Endothelial cell of hepatic sinusoid (primary cell): Measurements from ENCODE around the gene OGT.
"Not testable (repeated sequence)": the region's sequence is repeated elsewhere in the genome, so short reads cannot be mapped to it uniquely, and the experiment has no call there.

Experiments used
- in situ Hi-C: cut with HindIII; loops from 2 replicates; pipeline ENCODE4 v1.10.0; 2017; ENCODE audit warnings: low sequenced_read_pairs

The OGT gene

DNA sequence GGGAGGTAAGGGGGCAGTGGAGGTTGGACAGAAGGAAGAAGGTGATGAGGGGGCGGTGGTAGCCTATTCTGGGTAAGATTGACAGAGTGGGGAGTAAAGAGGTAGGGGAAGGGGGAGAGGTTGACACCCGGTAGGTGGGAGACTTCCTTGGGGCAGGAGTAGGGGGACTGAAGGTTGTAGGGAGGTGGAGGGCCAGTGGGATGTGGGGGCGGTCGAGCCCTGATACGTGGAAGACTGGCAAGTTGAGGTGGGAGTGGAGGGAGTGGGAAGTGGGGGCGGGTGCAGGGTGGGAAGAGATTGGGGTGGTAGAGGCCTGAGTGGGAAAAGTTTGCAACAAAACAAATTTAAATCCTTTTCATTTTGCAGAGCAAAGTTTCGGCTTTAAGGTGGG lies 47.1 kb downstream of the OGT start:
- in situ Hi-C loops = no loop called here

DNA sequence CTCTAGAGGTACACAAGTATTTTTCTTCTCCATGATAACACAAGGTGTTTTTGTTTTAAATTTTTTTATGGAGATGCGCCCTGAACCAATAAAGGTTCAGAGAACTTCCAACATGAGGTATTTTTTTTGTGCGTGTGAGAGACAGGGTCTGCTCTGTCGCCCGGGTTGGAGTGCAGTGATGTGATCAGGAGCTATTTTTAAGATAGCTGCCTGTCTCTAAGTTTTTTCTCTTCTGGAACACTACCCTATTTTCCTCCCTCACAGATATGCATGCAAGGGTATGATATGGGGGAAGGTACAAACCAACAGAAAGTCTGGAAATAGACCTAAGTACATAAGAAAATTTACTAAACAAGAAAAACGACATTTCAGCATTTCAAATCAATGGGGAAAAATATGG lies 48.3 kb downstream of the OGT start:
- in situ Hi-C loops = no loop called here

DNA sequence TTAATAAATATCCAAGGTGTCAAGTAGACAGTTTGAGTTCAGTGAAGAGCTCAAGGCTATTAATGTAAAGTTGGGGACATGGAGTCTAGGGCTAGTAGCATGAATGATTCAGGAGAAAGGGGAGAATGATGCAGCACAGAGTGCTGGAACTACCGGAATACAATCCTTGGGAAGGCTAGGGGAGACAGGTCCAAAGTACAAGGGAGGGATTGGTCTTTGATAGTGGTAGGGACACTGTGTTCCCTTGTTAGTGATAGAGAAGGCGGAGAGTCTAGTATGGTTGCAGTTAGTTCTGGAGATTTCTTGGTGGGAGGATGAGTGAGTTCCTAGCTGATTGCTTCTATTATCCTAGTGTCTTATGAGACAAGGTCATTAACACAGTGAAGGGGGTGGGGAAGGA lies 54.0 kb downstream of the OGT start:
- in situ Hi-C loops = no loop called here

DNA sequence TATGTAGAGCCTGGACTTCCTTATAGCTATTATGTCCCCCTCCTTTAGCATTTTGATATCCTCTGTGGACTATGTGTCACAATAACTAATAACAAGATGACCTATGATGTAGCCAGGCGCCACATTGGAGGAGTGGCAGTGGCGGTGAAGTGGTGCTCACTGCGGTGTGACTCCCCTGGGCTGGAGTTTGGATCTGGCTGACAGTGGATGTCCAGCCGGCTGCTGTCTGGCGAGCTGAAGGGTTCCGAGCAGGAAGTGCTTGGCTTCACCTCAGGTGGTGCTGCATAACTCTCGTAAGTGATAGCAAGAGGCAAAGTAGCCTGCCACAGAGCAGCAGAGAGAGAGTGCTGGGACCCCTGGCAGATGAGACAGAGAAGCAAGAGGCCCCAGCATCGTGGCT lies 60.3 kb downstream of the OGT start:
- in situ Hi-C loops = not testable (repeated sequence)

DNA sequence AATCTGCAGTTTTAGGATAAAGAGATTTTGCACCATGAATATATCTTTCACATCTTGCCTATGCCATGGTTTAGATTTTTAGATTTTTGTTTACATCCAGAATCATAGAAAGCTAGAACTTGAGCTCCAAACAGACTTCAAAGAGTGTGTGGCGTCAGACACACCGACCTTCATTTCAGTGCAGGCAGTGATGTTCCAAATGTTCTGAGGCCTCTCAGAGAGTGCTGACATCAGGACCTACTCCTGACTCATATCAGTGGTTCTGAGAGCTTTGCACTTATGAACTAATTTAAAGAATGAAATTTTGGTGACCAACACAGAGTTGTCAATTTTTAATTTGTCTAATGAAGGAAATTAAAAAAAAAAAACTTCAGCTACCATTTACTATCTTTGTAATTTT lies 67.1 kb downstream of the OGT start:
- in situ Hi-C loops = no loop called here

DNA sequence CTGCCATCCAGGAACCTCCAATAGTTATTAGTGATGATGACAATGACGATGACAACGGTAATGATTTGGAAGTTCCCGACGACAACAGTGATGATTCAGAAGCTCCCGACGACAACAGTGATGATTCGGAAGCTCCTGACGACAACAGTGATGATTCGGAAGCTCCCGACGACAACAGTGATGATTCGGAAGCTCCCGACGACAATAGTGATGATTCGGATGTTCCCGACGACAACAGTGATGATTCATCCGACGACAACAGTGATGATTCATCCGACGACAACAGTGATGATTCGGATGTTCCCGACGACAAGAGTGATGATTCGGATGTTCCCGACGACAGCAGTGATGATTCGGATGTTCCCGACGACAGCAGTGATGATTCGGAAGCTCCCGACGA lies 70.7 kb downstream of the OGT start:
- in situ Hi-C loops = no loop called here

DNA sequence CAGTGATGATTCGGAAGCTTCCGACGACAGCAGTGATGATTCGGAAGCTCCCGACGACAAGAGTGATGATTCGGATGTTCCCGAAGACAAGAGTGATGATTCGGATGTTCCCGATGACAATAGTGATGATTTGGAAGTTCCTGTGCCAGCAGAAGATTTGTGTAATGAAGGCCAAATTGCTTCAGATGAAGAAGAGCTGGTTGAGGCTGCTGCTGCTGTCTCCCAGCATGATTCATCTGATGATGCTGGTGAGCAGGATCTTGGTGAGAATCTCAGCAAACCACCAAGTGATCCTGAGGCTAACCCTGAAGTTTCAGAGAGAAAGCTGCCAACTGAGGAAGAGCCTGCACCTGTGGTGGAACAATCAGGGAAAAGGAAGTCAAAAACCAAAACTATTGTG lies 71.2 kb downstream of the OGT start:
- in situ Hi-C loops = no loop called here

DNA sequence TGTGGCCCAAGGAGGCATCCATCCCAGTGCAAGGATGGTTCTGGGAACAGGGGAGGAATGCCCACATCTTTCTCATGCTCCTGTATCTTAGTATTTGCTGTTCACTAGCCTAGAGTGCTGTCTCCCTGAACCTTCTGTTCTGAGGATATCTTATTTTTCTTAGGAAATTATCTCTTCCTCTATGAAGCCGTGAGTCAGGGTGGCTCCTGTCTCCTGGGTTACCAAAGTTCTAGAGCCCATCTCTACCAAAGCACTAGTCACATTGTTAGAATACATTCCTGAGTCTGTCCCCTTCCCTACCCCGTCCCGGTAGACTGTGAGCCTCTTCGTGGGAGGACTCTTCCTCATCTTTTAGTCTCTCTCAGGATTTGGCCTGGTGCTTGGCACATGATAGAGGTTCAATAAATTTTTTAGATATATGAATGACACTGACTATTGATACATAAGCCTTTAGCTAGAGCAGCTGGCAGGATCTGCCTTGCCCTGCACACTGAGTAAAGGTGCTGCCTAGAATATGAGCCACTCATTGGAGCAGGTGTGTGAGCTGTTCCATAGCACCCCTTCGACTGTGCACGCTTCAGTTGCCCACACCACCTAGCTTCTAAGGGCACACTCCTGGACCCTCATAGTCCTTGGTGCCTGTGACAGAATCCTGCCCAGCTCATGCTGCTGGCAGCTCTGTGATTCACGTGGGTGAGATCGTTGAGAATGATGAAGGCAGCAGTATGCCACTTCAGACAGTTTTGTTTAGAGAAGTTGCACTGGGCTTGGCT lies 72.1 kb downstream of the OGT start:
- in situ Hi-C loops = no loop called here

DNA sequence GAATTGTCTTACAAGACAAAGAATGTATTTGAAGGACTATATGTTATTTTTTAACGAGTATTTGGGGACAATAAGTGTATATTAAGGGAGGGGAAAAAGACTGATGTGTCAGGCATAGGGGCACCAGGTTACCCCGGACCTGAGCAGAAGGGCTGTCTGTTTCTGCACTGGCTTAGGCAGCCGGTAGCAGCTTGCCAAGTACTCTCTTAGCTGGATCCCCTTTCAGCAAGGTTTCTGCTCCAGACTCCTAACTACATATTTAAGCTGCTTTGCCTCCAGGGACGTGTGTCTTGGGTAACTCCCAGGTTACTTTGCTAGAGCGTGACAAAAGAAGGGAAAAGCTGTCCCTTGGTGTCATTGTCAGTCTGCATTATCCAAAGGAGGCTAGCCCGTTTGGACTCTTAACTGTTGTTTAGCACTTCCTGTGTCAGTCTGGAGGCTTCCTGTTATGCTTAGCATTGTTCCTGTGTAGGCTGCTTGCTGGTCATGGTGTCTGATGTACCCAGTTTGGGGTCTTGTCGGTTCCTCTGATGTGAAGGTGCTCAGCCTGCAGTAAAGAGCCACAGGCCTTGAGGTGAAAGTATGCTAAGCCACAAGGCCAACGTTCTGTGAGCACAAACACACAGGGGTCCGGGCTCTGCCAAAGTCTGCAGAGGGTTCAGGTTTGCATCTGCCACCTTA lies 73.8 kb downstream of the OGT start:
- in situ Hi-C loops = no loop called here

DNA sequence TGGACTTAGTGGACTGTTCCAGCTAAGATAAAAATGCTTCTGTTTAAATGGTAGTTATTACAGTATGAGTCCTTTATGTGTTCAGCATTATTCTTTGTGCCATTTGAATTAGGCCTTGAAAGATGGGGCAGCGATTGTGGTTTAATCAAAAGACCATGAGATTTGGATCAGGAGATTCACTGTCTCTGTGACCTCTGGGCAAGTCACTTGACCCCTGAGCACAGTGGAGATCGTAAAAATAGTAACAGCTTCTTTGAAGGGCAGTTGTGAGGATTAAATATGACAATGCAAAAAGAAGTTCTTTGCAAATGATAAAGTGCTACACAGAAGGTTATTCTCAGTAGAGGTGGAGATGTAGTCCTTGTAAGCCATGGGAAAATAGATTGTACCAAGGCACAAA lies 74.6 kb downstream of the OGT start:
- in situ Hi-C loops = no loop called here

DNA sequence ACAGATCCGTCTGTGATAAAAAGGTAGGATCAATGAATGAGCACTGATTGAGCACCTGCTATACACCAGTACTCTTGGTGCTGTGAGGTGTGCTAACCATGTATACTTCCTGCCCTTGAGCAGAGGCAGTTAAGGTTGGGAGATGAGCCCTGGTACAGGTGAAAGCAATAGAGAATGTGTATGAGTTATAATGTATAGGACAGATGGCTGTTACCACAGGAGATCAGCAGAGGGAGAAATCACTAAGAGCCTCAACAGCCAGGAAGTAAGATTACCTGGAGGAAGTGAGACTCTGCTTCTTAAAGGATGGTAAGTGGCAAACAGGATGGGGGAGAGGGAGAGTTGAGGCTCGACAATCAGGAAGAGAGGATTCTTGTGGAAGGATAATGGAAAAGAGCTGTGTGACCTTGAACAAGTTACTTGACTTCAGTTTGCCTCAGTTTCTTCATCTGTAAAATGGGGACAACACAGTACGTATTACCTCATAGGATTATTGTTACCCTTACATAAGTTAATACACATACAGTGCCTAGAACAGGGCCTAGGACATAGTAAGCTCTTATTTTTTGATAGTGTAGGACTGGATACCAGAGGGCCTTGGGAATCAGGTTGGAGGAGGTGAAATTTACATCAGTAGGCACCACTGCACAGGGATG lies 76.3 kb downstream of the OGT start:
- in situ Hi-C loops = no loop called here

DNA sequence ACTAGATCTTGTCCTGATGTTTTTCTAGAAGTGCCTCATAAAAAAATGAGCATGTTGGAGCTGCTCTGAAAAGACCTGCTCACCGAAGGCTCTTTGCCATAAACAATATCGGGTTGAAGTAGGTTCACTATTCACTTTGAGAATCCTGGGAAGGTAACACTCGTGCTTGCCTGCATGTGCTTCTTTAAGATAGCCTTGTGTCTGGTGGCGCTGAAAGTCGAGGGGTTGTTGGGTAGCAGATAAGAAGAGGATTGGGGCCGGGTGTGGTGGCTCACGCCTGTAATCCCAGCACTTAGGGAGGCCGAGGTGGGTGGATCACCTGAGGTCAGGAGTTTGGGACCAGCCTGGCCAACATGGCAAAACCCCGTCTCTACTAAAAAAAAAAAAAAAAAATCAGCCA lies 78.8 kb downstream of the OGT start:
- in situ Hi-C loops = not testable (repeated sequence)

DNA sequence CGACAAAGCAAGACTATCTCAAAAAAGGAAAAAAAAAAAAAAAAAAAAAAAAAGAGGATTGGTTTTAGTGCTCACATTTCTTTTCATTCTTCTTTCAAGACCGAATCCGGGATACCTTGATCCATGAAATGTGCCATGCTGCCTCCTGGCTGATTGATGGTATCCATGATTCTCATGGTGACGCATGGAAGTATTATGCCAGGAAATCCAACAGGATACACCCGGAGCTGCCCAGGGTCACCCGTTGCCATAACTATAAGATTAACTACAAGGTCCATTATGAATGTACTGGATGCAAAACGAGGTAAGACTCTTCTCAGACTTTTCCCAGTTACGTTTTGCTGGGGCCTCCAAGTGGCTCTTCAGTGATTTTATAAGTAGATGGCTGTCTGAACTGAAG lies 79.4 kb downstream of the OGT start:
- in situ Hi-C loops = no loop called here

DNA sequence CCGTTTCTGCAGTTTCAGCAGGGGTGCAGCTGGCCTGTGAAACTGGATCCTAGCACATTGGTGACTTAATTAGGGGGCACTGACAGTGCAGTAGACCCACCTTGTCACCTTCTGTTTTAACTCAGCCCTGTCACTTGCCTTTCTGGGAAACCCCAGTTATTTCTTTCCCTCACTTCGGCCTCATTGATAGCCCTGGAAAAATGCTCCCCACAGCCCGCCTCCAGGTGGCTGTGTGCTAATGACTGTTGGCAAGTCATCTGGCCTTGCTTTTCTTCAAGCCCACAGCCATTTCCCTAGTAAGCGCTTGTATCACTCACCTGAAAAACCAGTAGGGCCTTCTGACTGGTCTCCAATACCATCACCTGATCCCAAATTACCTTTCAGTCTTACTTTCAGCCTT lies 82.2 kb downstream of the OGT start:
- in situ Hi-C loops = no loop called here

DNA sequence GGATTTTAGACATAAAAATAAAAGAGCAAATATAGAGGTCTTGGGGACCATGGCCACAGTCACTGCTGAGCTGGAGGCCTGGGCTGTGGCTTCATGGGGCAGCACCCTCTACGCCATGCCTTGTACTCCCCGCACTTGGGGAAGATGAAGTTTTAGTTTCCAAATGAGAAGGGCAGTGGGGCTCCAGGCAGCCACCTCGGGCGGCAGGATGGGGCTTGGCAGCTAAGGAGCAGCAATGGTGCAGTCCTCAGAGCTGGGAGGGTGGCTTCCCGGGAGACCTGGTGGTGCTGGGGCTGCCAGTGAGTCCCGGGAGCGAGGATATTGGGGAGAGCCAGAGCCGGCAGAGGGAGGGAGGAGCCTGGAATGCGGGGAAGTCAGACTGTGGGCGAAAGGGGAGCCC lies 83.0 kb downstream of the OGT start:
- in situ Hi-C loops = no loop called here

DNA sequence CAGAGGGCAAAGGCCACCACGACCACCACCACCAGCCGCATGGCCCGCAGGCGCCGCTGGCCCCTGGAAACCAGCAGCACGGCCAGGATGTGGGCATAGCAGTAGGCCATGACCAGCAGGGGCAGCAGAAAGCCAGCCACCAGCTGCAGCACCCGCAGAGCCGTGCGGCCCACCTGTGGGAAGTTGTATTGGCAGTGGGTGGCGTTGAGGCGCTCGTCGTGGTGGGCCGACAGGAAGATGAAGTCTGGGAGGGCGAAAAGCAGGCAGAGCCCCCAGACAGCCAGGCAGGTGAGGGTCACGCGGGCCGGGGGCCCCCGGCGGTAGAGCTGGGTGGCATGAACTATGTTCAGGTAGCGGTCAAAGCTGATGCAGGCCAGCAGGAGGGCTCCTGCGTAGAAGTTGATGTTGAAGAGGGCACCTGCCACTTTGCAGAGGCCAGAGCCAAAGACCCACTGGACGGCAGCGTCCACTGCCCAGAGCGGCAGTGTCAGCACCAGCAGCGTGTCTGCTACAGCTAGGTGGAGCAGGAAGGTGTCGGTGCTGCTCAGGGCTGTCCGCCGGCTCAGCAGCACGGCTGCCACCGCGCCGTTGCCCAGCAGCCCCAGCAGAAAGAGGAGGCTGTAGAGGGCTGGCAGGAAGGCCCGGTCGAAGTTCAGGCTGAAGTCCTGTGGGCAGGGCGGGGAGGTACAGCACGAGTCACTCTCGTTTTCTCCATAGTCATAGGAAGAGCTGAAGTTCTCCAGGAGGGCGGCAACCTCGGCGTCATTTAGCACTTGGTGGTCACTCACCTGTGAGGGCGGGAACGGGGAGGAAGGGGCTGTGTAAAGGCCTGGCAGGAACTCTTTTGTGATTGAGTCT lies 84.0 kb downstream of the OGT start:
- in situ Hi-C loops = no loop called here

DNA sequence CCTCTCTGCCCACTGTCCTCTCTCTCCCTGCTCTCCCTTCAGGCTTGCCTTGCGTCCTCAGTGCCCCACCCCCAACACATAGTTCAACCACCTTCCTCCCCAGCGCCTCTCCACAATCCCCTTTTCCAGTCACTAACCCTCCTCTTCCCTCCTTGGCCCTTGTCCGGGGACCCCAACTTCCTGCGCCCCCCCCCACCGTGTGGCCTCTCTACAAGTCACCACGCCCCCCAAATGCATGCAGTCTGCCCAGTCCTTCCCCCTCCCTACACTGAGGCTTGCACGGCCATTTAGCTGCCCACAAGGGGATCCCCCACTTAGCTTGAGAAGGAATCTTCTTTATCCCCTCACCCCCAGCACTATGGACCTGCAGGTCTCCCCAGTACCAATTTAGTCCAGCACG lies 84.8 kb downstream of the OGT start:
- in situ Hi-C loops = no loop called here

DNA sequence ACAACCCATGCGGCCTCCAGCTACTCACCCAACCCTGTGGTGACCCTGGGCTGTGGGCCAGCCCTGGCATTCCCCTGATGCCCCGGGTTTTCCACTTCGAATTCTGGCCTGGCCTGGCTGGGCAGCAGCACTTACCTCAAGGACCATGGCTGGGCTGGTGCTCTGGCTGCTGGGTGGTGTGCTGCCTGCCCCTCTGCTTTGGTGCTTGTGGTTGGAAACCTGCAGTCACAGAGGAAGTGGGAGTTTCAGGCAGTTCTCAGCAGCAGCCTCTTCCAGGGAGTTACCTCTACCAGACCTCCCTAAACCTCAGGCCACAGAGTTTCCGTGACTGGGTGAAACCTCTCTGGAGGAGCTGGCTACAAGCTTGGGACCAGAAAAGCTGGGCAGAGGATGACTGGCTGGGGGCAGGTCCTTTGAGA lies 85.4 kb downstream of the OGT start, which contains the start of gene CXCR3:
Gene CXCR3 (minus strand): TSS at position 209 of the 419 bp plus-strand sequence. CDS start 62 bp downstream, at position 147.
- in situ Hi-C loops = no loop called here

DNA sequence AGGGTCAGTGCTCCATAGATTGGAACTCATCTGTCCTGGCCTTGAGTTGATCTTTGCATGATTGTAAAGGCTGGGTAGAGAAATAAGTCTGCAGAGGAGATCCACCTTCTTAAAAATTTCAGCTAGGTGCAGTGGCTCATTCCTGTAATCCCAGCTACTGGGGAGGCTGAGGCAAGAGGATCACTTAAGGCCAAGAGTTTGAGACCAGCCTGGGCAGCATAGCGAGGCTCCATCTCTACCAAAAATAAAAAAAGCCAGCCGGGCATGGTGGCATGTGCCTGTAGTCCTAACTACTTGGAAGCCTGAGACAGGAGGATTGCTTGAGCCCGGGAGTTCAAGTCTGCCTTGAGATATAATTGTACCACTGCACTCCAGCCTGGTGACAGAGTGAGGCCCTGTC lies 85.9 kb downstream of the OGT start:
- in situ Hi-C loops = no loop called here

DNA sequence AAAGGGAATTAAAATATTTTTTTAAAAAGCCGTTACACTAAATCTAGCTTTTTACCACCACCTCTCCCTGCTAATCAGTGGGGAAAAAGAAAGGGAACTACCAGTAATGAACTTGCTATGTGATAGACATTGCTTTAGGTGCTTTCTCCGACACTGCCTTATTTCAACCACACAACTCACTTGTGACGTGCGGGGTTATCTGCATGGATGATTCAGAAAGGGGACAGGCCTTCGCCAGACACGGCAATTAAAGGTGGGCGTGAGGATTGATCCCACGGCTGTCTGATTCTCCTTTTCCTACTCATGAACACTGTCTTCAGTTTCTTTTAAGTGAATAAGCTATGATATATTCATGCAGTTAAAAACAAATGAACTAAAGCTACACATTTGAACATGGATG lies 86.3 kb downstream of the OGT start:
- in situ Hi-C loops = no loop called here

DNA sequence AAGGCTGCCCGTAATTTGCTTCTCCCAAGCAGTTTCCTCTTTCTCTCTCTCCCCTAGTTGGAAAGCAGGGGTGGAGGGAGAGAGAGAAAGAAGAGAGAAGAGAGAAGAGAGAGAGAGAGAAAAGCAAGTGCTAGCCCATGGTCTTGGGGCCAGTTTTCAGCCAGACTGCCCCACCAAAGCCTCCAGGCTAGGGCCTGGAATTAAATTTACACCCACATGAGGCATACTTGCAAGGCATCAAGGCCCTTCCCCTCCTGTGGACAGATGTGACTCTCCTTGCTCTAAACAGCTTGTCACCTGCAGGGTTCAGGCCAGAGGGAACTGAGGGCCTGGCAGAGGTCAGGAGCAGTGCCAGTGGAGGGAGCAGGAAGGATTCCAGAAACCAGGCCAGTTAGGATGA lies 87.1 kb downstream of the OGT start:
- in situ Hi-C loops = no loop called here
